ENCODE results near the gene UBTF. TPM values are rescaled to one million over a fixed set of nuclear protein-coding genes. Genes with fewer than 3 reads are reported as not detected.

Gene UBTF, protein sequence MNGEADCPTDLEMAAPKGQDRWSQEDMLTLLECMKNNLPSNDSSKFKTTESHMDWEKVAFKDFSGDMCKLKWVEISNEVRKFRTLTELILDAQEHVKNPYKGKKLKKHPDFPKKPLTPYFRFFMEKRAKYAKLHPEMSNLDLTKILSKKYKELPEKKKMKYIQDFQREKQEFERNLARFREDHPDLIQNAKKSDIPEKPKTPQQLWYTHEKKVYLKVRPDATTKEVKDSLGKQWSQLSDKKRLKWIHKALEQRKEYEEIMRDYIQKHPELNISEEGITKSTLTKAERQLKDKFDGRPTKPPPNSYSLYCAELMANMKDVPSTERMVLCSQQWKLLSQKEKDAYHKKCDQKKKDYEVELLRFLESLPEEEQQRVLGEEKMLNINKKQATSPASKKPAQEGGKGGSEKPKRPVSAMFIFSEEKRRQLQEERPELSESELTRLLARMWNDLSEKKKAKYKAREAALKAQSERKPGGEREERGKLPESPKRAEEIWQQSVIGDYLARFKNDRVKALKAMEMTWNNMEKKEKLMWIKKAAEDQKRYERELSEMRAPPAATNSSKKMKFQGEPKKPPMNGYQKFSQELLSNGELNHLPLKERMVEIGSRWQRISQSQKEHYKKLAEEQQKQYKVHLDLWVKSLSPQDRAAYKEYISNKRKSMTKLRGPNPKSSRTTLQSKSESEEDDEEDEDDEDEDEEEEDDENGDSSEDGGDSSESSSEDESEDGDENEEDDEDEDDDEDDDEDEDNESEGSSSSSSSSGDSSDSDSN
- total RNA-seq = 28.3 and 40.5 TPM in 2 replicates

GRCh38 chr17:44219616-44220212 lies at the start of gene UBTF:
Gene UBTF, minus strand, starts transcription at chr17:44219675. Its CDS starts 1,446 bp downstream, at chr17:44218229.
- DNase-seq (ENCODE audit: low read depth in 2 of 2) = peak; percentile 65 to 69

DNA sequence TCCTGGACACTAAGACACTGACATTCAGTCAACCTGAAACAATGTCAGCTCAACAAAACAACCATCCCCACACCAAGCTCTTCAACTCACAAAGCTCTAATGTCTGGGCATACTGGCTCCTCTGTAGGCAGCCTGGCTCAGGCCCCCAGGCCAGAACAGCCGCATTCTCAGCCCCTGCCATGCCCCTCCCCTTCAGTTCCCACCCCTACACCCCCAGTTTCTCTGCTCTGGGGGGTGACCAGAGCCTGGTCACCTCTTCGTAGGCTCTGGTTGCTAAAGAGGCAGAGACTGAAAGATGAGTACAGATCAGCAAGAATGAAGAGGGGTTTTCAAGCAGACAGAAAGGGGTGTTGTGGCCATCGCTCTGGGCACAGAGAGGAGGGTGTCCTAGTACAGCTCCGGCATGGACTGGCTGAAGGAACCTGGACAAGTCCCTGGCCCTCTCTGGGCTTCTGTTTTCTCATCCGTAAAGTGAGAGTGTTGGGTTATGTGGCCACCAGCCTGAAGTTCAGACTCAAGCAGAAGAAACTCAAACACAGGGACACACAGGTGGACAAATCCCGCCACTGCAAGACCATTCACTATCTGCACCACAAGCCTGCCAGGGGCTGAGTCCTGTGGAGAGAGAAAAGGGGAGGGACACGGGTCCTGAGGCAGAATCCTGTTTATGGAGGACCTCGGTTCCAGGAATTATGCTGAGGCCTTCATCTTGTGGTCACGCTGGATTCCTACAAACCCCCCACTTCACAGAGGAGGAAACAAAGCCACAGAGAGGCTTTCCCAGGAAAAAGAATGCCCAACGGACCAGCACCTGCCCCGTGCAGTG lies 49.4 kb upstream of the UBTF start:
- DNase-seq (ENCODE audit: low read depth in 2 of 2) = no peak

DNA sequence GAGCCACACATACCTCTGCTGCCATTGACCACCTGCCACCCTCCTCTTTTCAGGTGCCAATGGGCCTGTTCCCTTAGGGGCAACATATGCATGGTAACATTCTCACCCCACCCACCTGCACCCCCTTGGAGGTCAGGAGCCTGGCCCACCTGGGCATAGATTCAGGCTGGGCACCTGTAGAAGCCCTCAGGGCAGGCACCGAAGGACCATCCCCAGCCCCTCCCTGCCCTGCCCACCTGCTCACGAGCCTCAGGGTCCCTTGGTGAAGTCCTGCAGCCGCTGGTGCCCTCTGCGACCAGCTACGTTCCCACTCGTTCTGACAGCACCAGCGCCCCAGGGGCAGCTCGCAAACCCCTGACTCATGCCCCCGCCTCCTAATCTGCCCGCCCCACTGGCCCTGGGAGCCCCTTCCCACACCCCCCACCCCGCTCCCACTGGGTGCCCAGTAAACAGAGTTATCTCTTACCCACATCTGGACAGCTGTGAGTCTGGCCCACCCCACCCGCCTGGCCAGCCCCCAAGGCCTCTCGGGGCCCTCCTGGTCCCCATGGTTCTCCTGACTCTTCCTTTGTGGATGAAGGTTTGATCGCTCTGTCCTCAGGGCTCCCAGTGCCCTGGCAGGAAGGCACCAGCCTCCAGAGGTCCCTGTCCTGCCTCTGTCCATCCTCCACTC lies 48.5 kb upstream of the UBTF start, which contains the start of gene SLC4A1:
TSS of gene SLC4A1 (minus strand) at position 318 of the 673 bp plus-strand sequence. CDS start 5,269 bp downstream, outside the sequence.
- no peak for DNase-seq (ENCODE audit: low read depth in 2 of 2)

- DNase-seq (ENCODE audit: low read depth in 2 of 2) = no peak
These were observed 47.6 kb upstream of the UBTF start for GRCh38 chr17:44267165-44267455.

DNA sequence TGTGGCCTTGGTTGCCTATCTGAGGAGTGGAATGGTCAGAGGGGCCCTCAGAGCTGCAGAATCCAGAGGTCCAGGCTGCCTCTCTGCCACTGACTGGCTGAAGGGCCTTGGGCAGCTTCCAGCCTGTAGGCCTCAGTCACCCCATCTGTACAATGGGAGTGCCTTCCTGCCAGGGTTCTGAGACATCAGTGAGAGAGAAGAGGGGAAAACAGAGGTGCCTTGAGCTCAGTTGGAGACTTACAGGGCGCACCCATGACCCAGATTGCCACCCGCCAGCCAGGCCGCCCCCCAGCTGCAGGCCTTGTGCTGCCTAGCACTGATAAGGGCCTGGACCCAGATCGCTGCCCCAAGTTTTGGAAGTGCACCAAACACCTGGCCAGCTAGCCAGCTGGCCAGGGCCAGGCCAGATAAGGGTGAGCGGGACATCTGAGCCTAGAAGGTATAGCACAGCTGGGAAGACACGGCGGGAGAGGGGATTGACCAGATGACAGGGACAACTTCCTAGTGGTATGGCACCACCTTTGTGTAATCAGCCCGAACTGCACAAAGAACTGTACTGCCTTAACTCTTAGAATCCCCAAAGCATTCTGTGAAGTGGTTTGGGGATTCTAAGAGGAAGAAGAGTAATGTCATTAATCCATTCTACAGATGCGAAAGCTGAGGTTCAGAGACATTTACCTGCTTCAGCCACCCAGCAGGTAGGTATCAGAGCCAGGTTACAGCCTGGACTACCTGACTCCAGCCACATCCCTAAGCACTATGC lies 47.1 kb upstream of the UBTF start:
- peak in 1 of 2 donors; percentile 48 for DNase-seq (ENCODE audit: low read depth in 2 of 2)

GRCh38 chr17:44263345-44263902 lies 43.9 kb upstream of the UBTF start:
- no peak for DNase-seq (ENCODE audit: low read depth in 2 of 2)

GRCh38 chr17:44262654-44263225 lies 43.3 kb upstream of the UBTF start:
- no peak for DNase-seq (ENCODE audit: low read depth in 2 of 2)

DNA sequence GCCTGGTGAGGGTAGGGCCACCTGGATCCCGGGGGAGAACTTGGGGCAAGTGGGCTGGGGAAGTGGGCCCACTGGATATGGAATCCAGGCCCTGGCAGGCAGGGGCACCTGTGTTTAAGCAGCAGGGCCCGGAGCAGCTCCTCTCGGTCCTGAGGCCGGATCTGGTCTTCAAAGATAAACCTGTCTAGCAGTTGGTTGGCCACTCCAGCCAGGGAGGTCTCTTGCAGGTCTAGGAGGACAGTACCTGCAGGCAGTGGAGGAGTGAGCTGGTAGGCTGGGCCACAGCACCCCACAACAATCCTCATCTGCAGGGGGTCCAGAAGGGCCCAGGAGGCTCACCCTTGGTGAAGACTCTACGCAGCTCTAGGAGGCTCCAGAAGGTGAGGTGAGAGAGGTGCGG lies 40.8 kb upstream of the UBTF start:
- no peak for DNase-seq (ENCODE audit: low read depth in 2 of 2)

GRCh38 chr17:44258811-44259351 lies 39.4 kb upstream of the UBTF start:
- no peak for DNase-seq (ENCODE audit: low read depth in 2 of 2)

DNA sequence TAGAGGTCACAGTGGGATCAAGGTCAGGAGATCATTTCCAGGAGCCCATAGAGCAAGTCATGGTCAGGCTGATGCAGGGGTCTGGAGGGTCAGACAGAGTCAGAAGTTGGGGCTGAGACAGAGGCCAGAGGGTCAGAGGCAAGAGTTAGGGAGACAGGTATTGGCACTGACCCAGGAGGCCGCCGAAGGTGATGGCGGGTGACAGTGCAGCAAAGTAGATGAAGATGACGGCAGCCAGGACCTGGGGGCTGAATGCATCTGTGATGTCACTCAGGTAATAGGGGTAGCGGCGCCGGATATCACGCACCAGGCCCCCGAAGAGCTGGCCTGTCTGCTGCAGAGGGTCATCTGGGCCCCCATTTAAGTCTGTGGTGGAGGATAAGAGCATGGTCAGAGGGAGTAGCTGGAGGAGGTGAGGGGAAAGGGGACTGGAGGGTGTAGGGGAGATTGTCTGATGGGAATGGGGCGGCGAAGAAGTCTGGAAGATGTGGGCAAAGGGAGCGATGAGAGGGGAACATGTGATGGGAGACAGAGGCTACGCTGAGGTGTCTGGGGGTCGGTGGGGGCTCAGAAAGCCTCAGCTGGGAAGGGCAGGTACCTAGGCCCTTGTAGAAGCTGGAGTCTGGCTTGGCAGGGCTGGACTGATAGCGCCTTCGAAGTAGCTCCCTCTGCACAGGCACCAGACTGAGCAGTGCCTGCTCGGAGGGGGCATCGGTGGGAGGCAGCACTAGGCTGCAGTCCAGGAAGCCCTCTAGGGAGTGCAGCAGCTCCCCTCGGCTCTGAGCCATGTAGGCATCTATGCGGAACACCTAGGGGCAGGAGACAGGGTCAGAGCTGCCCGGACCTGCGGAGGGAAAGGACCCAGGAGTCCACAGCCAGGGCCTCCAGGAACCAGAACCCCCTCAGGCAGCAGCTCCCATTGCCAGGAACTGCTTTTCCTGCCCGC lies 38.6 kb upstream of the UBTF start:
- DNase-seq (ENCODE audit: low read depth in 2 of 2) = no peak

DNA sequence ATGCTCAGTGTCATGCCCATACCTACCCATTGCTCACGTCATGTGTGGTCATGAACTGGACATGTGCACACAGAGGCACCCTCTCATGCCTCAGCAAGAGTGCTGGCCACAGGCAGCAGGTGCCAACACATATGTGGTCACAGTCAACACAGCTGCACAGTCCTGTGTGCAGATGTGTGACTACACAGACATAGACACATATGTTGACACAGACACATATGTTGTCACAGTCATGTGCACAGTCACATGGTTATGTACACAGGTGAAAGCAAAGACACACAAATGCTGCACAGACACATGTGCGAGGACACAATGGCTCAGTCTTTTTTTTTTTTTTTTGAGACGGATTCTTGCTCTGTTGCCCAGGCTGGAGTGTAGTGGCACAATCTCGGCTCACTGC lies 37.2 kb upstream of the UBTF start:
- no peak for DNase-seq (ENCODE audit: low read depth in 2 of 2)

DNA sequence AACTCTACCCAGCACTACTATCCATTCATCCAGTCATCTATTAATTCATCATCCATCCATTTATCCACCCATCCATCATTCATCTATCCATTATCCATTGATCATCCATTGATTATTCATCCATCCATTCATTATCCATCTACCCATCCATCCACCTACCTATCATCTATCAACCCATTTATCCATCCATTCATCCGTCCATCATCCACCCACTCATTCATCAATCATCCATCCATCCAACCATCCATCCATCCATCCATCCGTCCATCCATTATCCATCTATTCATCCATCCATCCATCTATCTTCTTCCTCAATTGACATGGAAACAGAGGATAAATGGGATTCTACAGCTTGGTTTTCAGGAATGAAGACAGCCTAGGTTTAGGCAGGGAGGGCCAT lies 36.4 kb upstream of the UBTF start:
- no peak for DNase-seq (ENCODE audit: low read depth in 2 of 2)

- no peak for DNase-seq (ENCODE audit: low read depth in 2 of 2)
These were observed 35.1 kb upstream of the UBTF start for GRCh38 chr17:44254361-44255095.

DNA sequence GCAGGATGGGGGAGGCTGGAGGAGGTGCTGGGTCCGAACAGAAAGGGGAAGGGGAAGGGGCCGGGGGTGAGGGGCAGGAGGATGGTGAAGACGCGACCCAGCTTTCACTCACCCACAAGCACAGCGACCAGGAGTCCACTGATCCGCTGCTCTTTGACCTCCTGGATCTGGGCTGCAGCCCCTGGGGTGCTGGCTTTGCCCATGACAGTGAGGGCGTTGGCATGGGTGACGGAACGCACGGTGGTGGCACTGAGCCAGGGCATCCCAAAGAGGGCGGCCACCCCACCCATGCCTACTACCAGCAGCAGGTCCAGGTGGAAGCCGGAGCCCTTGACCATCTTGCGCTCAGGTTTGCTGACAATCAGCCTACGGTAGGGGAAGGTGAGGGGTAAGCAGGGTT lies 33.5 kb upstream of the UBTF start:
- no peak for DNase-seq (ENCODE audit: low read depth in 2 of 2)

GRCh38 chr17:44251062-44251461 lies 31.6 kb upstream of the UBTF start:
- DNase-seq (ENCODE audit: low read depth in 2 of 2) = no peak

- DNase-seq (ENCODE audit: low read depth in 2 of 2) = no peak
These were observed 30.2 kb upstream of the UBTF start for GRCh38 chr17:44249501-44250246.

All from lung microvascular endothelial cell (primary cell).